Body of pancreas (tissue), 4 donors: ENCODE data around the gene TAGAP.

ENCODE experiments used
- CTCF ChIP-seq, 7 experiments: fragments of 450-650 bp in 4 of 7; fragments of 200-600 bp in 3 of 7; sonication (generic) in 3 of 7; IDR thresholded peaks; one replicate each; pipeline ENCODE4 v1.5.1; 2016 to 2019; ENCODE audit warnings: antibody characterized with exemption in 7 of 7
- POLR2A ChIP-seq, 3 donors: fragments of 450-650 bp; IDR thresholded peaks; one replicate each; pipeline ENCODE4 v1.6.1; 2016; ENCODE audit warnings: antibody characterized with exemption in 3 of 3, mild to moderate bottlenecking in 2 of 3

DNA sequence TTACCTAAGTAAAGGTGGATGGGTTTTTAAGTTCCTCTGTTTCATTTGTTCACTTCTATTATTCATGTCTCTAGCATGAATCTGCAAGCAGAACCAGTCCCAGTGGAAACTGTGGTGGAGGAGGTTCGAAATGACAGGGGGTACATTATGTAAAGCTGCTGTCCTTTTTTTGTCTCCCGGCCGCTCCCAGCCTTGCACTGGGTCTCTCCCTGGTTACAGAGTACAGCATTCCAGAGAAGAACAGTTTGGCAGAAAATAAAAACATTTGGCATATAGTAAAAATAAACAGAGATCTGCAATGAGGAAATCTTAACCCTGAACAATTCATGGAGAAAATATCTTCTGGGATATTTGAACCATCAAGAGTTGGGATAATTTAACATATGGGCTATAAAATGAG lies 34.6 kb upstream of the TAGAP start:
- TF ChIP-seq CTCF (IDR thresholded peaks at IDR 0.05): no peak
- TF ChIP-seq POLR2A (IDR thresholded peaks at IDR 0.05): no peak
